GM12891 (cell line): ENCODE data around the gene SIRPG.

Experiments used
- POLR2A ChIP-seq: IDR thresholded peaks from 2 replicates; pipeline ENCODE4 v1.6.1; 2011; ENCODE audit warnings: low read depth, low read length, control low read depth
- POLR2AphosphoS5 ChIP-seq: IDR thresholded peaks from 2 replicates; pipeline ENCODE4 v1.6.1; 2011; ENCODE audit warnings: low read depth, low read length, control low read depth
- POU2F2 ChIP-seq: IDR thresholded peaks from 2 replicates; pipeline ENCODE4 v1.6.1; 2011; ENCODE audit warnings: low read depth, mild to moderate bottlenecking, control low read depth, low read length, moderate library complexity
- SPI1 ChIP-seq: IDR thresholded peaks from 2 replicates; pipeline ENCODE4 v1.6.1; 2011; ENCODE audit warnings: low read depth, low read length, control low read depth
- TAF1 ChIP-seq: IDR thresholded peaks from 2 replicates; pipeline ENCODE4 v1.6.1; 2011; ENCODE audit warnings: low read depth, low read length, control low read depth

- TF ChIP-seq POLR2AphosphoS5, result no peak
- no peak; the same call in 1 of the 2 replicates for TF ChIP-seq TAF1
- TF ChIP-seq POLR2A, result no peak
- no peak for TF ChIP-seq POU2F2
- TF ChIP-seq SPI1, result peak; percentile 70
These were observed at the start of gene SIRPG for GRCh38 chr20:1657556-1658334.
